Uterus (tissue), 2 donors: ENCODE data around the gene NAA15.

Source experiments
- CTCF ChIP-seq, 4 experiments: fragments of 200-600 bp in 2 of 4; fragments of 450-650 bp in 2 of 4; sonication (generic) in 2 of 4; IDR thresholded peaks; one replicate each; pipeline ENCODE4 v1.5.1; 2016 to 2019; ENCODE audit warnings: antibody characterized with exemption in 4 of 4, mild to moderate bottlenecking in 2 of 4, moderate library complexity in 1 of 4
- POLR2A ChIP-seq, 2 donors: fragments of 450-650 bp; IDR thresholded peaks; one replicate each; pipeline ENCODE4 v1.6.1; 2016; ENCODE audit warnings: antibody characterized with exemption in 2 of 2, mild to moderate bottlenecking in 1 of 2, moderate library complexity in 1 of 2

DNA sequence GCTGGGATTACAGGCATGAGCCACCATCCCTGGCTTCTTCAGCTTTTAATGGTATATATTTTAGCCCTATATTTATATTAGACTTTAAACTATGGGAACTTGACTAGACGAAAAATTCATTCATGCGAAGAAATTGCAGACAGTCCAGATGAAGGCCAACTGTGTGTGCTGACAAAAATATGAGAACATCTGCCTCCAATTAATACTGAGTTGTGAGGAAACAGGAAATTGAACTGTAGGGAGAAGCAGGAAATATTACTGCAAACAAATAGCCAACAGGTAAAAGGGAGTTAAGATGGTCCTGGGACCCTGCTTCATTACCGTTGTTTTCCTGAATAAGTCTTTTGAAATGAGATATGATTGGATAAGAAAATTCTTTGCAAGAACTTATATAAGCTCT is 47.6 kb upstream of the NAA15 start:
- TF ChIP-seq CTCF (IDR thresholded peaks at IDR 0.05) (no peak), POLR2A (IDR thresholded peaks at IDR 0.05) (no peak)
